NCI-H1105 (cell line): ENCODE data around the gene WDR4.
A peak's percentile ranks its signal among the peaks of the same experiment; 100 is the strongest.
"Not testable (repeated sequence)": the region's sequence is repeated elsewhere in the genome, so short reads cannot be mapped to it uniquely, and the experiment has no call there.

Source experiments
- DNase-seq: peaks from one replicate; lab custom pipeline; 2025; lab: John Stamatoyannopoulos, UW

The WDR4 gene, protein sequence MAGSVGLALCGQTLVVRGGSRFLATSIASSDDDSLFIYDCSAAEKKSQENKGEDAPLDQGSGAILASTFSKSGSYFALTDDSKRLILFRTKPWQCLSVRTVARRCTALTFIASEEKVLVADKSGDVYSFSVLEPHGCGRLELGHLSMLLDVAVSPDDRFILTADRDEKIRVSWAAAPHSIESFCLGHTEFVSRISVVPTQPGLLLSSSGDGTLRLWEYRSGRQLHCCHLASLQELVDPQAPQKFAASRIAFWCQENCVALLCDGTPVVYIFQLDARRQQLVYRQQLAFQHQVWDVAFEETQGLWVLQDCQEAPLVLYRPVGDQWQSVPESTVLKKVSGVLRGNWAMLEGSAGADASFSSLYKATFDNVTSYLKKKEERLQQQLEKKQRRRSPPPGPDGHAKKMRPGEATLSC

DNA sequence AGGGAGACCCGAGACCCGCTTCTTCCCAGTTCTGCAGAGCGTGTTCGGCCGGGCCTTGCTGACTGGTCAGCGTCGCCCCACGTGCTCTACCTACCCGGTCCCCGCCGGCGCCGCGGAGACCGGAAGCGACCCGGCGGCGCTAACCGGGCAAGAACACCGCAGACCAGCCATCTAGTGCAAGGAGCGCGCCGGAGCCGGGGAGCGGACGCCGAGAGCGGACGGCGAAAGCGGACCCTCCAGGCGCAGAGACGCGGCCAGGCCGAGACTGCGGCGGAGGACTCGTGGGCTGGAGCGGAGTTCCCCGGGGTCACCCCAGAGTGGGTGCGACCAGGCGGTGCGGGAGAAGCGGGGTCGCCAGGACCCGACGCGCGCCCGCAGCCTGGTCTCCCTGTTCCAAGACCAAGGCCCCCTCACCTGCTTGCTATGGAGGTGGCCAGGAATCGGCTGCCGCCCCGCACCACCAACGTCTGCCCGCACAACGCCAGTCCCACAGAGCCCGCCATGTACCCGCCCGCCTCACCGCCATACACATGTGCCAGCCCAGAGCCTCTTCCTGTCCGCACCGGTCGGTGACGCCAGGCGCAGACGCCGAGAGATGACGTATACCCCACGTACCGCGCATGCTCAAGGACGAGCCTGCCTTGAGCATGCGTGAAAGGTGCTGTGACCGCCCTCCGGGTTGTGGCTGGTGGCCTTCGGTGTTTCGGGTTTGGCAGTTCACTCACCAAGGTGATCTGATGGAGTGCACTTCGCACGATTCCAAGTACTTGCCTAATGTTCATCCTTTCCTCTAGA, at the start of gene WDR4:
Gene WDR4, minus strand, starts transcription at position 547 of the 795 bp plus-strand sequence. Its CDS starts 44 bp downstream, at position 503.
- DNase-seq, result peak; percentile 96

DNA sequence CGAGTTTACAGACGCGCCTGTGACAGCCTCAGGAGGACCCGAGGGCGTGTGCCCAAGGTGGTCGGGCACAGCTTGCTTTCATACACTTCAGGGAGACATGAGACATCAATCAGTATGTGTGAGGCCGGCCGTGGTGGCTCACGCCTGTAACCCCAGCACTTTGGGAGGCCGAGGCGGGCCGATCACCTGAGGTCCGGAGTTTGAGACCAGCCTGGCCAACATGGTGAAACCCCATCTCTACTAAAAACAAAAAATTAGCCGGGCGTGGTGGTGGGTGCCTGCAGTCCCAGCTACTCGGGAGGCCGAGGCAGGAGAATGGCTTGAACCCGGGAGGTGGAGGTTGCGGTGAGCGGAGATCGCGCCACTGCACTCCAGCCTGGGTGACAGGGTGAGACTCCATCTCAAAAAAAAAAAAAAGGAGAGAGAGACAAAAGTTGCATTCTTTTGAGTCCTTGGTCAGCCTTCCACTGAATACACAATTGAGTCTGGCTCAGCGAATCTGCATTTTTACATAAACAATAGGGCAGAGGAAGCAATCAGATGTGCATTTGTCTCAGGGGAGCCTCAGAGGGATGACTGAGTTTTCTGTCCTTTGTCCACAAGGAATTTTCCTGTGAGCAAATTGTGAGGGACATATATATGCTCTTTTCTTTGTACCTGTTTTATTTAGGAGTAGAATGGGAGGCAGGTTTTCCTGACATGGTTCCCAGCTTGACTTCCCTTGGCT, 48.3 kb upstream of the WDR4 start:
- DNase-seq, result not testable (repeated sequence)

DNA sequence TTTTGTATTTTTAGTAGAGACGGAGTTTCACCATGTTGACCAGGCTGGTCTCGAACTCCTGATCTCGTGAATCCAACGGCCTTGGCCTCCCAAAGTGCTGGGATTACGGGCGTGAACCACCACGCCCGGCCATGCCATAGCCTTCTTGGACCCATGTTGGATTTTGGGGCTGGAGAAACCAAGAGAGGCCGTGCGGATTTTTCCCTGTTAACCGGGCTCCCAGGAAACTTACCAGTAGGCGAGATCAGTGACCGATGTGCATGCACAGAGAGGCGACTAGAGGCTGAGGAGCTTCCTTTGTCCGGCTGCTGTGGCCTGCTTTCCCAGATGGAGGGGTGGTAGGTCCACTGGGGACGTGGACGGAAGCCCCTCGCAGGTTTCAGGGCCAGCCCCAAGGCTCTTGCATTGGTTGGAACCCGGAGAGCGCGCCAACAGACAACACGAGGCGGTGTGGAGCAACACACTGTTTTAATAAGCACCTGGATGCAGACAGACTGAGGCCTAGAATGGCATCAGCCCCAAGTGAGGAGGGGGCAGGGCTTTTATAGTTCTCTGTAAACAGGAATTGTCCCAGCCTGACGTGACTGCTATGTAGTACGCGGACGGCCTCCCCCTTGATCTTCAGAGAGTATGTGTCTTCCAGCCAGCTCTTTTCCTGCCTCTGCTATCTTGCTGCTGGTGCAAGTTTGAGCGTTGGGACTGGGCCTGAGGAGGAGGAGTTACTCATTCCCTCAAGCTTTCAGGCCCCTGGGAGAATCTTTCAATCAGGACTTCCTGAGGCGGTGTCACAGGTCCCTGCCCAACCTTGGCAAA, 46.0 kb upstream of the WDR4 start, which contains the start of gene ERVH48-1:
Gene ERVH48-1, minus strand, starts transcription at position 517 of the 813 bp plus-strand sequence. CDS start 6,624 bp downstream, outside the sequence.
- DNase-seq, result no peak

DNA sequence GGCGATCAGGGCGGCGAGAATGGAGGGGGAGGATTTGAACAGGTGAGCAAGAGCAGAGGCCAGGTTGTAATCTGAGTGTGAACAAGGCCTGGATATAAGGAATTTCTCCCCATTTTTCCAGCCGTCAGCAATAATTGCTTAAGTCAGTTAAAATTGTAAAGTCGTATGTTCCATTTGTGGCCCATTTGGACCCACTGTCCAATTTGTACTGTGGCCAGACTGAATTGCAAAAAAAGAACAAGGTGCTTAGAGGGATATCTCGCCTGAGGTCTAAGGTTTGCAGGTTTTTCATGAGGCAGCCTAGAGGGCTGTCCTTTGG, 45.1 kb upstream of the WDR4 start:
- no peak for DNase-seq

DNA sequence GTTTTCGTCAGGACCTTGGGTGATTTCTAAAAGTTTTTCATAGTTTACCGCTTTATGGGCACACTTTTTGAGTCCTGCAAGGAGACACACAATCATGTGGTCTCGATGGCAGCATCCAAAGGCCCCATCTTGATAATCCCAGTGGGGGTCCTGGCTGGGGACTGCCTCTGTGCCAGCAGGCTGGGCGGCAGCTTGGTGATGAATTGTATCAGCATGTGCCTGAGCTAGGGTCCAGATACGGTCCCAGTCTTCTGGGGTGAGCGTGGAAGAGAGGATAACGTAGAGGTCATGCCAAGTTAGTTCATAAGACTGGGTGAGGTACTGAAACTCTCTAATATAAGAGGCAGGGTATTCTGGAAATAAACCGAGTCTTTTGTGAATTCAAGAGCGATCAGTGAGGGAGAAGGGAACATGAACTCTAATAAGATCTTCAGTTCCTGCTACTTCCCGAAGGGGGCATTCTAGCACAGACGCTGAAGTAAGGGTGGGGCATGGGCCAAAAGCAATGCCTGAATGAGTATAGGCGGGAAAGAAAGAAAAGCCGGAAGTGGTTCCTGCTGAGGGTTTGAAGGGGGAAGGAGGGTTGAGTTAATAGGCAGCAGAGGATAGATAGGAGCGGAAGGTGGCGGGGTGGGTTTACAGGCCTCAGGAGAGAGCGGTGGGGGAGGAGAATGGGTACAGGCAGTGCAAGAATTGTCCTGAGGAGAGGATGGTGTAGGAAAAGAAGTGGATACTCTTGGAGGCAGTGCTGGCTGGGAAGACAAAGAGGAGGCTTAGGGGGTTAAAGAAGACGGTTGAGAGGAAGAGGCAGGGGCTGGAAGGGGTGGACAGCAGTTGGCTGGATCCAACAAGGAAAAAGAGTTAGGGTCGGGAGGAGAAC, 44.5 kb upstream of the WDR4 start:
- DNase-seq, result peak; percentile 78

DNA sequence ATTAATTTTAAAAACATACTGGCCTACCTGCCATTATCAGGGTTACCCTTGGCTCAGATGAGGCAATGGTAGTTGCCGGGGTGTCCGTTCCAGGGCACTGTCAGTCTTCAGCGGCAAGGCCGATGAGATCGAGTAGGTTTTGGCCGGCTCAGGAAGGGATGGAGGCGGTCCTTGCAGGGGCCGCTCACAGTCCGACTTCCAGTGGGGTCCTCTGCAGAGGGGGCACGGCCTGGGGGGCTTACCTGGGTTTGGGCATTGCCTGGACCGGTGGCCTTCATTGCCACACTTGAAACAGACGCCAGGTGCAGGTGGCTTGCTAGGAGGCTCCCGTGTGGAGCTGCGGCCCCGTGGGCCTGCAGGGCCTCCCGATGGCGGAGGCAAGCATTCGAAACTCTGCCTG, 43.6 kb upstream of the WDR4 start:
- no peak for DNase-seq

DNA sequence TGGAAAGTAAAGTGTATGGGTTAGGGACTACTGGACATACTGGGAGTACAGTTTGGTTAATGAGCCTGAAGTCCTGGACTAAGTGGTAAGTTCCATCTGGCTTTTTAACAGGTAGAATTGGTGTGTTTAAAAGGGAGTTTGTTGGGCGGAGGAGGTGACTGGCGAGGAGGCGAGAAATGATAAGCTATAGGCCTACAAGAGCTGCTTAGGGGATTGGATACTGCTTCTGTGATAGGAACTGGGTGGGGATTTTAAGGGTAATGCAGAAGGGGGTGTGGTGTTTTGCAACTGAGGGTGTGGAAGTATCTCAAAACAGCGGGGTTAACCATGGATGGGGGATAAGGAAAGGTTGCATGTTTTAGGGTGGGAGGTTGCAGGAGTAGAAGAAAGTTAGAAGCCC, 42.6 kb upstream of the WDR4 start:
- no peak for DNase-seq

DNA sequence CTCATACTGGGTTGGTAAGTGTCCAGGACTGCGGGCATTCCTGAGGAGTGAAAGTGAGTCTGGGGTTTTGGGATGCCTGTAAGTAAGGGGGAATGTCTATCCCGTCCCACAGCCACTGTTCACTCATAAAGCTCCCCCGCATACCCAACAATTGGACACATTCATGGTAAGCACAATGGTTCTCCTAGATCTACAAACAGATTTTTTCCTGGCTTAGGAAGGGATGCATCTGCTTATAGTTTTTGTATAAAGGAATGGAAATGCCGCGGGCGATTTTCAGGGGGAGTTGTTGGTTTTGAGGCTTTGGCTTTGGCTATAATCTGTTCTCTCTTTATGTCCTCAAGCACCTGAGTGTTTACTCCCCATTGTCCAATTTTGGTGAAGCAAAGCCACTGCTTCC, 39.0 kb upstream of the WDR4 start:
- DNase-seq, result no peak

DNA sequence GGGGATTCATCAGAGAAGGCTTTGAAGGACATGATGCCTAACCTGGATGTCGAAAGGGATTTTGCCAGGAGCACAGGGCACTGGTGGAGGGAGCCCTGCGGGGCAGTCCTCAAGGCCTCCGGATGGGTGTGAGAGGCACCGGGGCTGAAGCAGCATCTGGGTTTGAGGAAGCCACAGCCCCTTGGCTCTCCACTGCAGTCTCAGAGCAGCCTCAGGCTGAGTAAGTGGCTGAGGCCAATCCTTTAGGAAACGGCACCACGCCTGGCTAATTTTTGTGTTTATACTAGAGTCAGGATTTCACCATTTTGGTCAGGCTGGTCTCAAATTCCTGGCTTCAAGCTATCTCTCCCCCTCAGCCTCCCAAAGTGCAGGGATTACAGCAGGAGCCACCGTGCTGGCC, 34.1 kb upstream of the WDR4 start:
- no peak for DNase-seq

DNA sequence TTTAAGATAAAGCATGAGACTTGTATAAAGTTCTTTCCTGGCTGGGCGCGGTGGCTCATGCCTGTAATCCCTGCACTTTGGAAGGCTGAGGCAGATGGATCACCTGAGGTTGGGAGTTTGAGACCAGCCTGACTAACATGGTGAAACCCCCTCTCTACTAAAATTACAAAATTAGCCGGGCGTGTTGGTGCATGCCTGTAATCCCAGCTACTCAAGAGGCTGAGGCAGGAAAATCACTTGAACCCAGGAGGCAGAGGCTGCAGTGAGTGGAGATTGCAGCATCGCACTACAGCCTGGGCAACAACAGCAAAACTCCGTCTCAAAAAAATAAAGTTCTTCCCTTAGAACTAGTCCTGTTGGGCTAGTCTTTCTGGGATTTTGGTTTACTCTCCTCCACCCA, 32.6 kb upstream of the WDR4 start:
- not testable (repeated sequence) for DNase-seq

DNA sequence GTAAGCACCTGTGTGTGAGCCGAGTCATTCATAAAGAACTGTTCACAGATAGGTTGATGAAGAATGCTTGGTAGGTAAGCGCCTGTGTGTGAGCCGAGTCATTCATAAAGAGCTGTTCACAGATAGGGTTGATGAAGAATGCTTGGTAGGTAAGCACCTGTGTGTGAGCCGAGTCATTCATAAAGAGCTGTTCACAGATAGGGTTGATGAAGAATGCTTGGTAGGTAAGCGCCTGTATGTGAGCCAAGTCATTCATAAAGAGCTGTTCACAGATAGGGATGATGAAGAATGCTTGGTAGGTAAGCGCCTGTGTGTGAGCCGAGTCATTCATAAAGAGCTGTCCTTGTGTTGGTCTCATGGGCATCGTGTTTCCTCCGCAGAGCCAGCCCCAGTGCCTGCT, 29.1 kb upstream of the WDR4 start:
- DNase-seq, result not testable (repeated sequence)

DNA sequence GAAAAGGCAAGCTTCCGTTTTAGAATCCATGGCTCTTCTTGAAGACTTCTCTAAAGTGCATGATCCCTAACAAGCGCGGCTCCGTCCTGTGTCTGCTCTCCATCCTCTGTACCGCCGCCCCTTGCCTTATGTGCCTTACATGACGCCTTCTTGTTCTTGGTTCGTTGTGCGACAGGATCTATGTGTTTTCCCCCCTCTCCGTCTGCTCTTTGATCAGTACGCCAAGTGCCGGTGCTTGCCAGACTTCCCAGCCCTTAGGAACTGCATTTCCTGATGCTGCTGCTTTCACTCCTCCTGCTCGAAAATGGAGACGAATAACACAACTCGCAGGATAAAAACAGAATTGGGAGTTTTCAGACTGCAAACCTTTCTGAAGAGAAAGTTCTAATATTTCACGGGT, 26.9 kb upstream of the WDR4 start:
- DNase-seq, result no peak

DNA sequence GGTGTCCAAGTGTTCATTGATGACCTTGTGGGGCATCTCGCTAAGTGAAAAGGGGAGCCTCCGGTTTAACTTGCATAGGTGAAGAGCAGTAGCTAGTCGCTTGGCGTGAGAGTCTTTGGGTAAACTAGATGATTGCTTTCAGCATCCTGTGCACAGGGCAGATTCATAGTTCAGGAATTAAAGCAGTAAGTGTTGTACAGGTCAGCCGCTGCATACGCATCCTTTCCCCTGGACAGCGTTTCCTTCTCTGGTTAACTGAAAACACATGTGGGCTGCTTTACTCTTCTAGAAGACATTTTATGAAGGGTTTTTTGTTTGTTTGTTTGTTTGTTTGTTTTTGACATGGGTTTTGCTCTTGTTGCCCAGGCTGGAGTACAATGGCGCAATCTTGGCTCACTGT, 25.9 kb upstream of the WDR4 start:
- DNase-seq, result no peak

DNA sequence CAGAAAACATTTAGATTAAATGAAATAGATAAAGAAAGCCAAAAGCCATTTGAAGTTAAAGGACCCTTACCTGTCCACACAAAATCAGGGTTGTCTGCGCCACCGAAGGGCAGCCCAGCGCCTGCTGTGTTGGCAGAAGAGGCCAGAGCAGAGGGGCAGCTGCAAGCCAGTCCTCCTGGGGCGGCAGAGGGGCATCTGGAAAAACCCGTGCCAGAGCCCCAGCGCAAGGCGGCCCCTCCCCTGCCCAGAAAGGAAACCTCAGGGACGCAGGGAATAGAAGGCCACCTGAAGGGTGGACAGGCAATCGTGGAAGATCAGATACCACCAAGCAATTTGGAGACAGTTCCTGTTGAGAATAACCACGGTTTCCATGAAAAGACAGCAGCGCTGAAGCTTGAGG, 24.5 kb upstream of the WDR4 start:
- no peak for DNase-seq

DNA sequence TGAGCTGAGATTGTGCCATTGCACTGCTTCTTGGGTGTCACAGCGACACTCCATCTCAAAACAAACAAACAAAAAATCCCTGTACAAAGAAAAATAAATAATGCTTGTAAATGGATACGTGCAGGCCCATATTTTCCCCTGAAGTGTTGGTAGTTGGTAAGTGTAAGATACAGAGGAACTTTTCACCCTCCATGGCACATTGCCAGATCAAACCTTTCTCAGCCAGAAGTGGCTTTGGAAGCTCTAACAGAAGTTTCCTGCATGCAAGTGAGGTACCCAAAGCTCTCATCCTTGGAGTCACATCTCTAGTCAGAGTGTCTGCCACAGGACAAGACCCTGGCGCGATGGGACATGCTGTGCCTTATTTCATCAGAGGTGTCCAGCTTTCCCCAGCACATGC, 21.1 kb upstream of the WDR4 start:
- no peak for DNase-seq

DNA sequence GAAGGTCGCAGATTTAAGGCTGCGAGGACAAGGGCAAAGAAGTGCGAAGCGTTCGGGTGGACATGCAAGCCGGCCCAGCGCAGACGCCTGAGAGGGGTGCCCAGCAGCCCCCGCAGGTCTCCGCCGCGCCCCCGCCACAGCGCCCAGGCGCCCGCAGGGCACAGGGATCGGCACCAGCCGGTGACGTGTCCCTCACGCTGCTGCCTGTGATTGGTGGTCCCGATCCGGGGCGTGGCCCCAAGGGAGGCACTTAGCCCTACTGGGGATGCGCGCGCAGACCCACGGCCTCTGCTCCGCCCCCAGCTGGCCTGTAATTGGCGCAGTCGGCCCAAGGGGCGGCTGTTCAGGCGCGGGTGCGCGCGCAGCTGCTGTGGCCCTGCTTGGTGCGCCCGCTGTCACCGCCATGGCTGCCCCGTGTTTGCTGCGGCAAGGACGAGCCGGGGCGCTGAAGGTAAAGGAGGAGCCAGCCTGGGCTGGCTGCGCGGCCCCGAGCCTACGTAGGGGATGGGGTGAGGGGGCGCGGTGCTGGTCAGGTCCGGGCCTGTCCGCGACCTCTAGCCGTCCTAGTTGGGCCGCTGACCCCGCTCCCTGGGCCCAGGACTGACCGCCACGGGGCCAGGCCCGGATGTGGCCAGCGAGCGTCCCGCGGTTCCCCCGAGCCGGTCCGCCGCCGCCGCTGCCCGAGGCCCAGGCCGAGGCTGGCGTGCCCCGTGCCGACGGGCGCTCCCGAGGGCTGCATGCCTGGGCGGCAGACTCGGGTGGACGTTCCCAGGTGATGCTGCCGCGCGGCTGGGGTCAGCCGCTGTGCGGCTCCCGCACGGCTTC, 13.8 kb upstream of the WDR4 start, which contains the start of gene NDUFV3:
Gene NDUFV3, plus strand, starts transcription at position 379 of the 825 bp plus-strand sequence. Its CDS starts 25 bp downstream, at position 404.
- DNase-seq, result peak; percentile 98

DNA sequence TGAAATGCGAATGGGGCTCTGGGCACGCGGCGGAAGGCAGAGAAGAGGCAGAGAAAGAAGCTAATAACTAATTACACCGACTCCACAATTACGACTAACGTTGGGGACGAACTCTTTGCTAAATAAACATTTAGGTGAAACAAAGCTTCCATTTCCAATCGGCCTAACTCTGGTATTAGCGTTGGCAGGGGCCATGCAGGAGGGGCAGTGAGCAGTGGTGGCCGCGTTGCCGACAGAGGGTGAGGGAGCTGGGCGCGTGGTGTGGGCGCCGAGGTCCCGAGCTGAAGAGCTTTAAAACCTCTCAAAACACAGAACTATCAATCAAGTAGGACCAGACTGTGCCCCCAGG, 13.2 kb upstream of the WDR4 start:
- peak; percentile 51 for DNase-seq

DNA sequence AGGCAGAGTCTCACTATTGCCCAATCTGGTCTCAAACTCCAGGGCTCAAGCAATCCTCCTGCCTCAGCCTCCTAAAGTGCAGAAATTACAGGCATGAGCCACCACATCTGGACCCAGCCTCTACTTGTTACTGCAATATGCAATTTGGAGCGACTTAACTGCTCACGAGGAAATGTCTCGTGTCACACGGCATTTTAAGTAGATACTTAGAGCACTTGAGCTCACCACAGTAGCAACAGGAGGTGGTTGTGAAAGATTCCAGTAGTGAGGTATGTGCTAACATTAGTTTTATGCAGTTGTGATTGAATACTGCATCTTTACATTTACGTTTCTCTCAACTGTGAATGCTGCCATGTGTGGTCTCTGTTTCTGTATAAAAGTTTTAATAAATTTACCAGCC, 8.0 kb upstream of the WDR4 start:
- DNase-seq, result no peak

DNA sequence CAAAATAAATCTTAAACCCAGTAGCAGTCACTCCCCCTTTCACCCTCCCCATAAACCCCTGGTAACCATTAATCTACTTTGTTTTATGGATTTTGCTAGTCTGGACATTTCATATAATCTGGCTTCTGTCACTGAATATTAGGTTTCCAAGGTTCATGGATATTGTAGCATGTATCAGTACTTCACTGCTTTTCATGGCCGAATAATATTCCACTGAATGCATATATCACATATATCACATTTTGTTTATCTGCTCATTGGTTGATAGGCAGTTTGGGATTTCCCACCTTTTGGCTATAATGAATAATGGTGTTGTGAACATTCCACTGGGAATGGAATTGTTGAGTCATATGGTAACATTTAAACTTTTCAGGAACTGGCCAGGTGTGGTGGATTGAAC, 4.6 kb upstream of the WDR4 start:
- DNase-seq, result no peak

DNA sequence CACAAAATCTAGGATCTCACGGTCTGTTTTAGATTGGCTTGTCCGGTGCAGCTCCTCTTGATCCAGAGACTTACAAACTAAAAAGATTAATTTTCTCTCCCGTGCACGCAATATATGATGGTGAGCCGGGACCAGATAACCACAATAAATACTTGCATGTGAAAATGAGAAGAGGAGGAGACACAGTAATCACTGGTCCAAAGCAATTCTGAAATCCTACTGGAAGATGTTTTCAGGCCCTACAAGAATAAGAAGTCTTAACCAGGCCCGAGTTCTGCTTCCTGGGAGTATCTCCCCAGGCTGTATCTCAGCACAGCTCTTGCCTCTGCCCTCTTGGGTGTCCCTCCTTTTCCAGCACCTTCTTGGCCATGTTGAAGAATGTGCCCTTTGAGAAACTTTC, 1.0 kb upstream of the WDR4 start:
- DNase-seq, result no peak
